ENCODE measurements around the gene DCUN1D5. TPM values are rescaled to one million over a fixed set of nuclear protein-coding genes. Genes with fewer than 3 reads are reported as not detected.

Gene DCUN1D5
- total RNA-seq, 1 experiment from 2014 or later, result 87.4 TPM

DNA sequence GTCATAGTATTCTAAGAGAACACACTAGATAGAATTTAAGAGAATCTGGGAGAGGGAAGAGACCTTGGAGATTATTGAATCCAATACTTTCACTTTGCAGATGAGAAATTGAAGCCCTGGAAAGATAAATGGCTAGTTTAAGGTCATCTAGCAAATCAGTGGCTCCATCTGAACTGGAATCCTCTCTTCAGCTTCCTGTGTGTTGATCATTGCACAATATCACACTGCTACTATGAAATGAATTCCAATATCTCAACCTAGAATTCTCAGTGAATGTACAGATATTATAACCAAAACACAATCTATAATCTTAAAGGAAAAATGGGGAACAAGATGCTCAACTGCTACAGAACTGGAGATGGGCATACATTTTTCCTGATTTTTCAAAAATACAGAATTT, 44.1 kb downstream of the DCUN1D5 start:
- intact Hi-C loops (cut with micrococcal nuclease), result no loop called here
- H3K4me1 Mint-ChIP-seq (ENCODE audit: insufficient read depth, unreplicated experiment), result no peaks in the 10 kb centered on the region
- H3K4me3 Mint-ChIP-seq (ENCODE audit: unreplicated experiment), result no peak overlapping the region
- TF ChIP-seq, protein P1, sequence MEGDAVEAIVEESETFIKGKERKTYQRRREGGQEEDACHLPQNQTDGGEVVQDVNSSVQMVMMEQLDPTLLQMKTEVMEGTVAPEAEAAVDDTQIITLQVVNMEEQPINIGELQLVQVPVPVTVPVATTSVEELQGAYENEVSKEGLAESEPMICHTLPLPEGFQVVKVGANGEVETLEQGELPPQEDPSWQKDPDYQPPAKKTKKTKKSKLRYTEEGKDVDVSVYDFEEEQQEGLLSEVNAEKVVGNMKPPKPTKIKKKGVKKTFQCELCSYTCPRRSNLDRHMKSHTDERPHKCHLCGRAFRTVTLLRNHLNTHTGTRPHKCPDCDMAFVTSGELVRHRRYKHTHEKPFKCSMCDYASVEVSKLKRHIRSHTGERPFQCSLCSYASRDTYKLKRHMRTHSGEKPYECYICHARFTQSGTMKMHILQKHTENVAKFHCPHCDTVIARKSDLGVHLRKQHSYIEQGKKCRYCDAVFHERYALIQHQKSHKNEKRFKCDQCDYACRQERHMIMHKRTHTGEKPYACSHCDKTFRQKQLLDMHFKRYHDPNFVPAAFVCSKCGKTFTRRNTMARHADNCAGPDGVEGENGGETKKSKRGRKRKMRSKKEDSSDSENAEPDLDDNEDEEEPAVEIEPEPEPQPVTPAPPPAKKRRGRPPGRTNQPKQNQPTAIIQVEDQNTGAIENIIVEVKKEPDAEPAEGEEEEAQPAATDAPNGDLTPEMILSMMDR (IDR thresholded peaks at IDR 0.05; ENCODE audit: unreplicated experiment), result no peak
- CTCF ChIA-PET, result interaction anchor here (0.5 to 2.1 kb wide), 2 partner anchors 11 to 286 kb away, joined by 3 to 7 read pairs; no protein-coding TSS in a partner anchor
- H3K27me3 Mint-ChIP-seq (ENCODE audit: insufficient read depth, unreplicated experiment), result no peaks in the 10 kb centered on the region
- no peaks in the 10 kb centered on the region for H3K36me3 Mint-ChIP-seq (ENCODE audit: insufficient read depth, unreplicated experiment)
- no TSS peak for BruUV-seq (replicated peaks)
- no peak for DNase-seq (ENCODE audit: unreplicated experiment)
- POLR2A ChIA-PET, result interaction anchor here (1.0 kb wide), 1 partner anchor 9 kb away, joined by 3 read pairs; no protein-coding TSS in a partner anchor
- H3K27ac Mint-ChIP-seq (ENCODE audit: low read depth, unreplicated experiment), result no peak overlapping the region
- no peaks in the 10 kb centered on the region for H3K9me3 Mint-ChIP-seq (ENCODE audit: unreplicated experiment)

DNA sequence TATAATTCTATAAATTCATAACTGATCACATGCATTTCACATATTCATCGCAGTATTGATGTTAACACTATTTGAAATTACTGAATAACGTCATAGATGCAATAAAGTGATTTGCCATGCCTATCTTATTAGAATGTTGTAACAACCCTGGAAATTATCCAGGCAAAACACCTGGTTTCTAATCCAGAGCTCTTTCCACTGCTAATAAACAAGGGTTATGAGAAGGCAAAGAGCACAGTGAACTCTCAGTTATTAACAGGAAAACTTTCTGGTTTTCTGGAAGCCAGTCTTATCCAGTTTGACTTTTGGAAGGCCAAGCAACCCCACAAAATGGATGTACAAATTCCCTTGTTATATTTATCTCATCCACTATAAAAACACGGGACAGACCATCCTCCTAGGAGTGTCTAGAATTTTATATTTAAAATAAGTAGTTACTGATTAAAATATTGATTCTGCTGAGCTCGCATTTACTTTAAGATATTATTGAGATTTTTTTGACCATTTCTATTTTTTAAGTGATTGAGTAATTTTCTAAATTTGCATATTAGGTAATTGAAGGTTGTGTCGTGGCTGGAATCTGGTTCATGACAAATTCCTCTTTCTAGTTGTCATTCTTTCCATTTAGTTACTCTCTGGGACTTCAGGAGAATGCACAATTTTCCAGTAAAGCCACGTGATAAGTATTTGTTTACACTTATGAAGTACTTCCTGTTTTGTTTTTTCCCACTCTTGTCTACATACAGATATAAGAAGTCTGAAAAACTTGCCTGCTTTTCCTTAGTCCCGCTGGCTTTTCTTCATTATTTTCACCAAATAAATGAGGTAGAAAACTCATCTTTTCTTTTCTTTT, 47.9 kb downstream of the DCUN1D5 start:
- intact Hi-C loops (cut with micrococcal nuclease), result no loop called here
- H3K27me3 Mint-ChIP-seq (ENCODE audit: insufficient read depth, unreplicated experiment), result no peaks in the 10 kb centered on the region
- ChIA-PET POLR2A (interaction anchor here (1.1 to 1.6 kb wide), 2 partner anchors 8 to 65 kb away, joined by 3 to 5 read pairs; partner anchors contain the start of gene DYNC2H1), CTCF (interaction anchor here (0.6 to 1.3 kb wide), 2 partner anchors 86 to 129 kb away, joined by 3 read pairs; no protein-coding TSS in a partner anchor)
- TF ChIP-seq, protein P1 (IDR thresholded peaks at IDR 0.05; ENCODE audit: unreplicated experiment), result no peak
- no peaks in the 10 kb centered on the region for H3K9me3 Mint-ChIP-seq (ENCODE audit: unreplicated experiment)
- no peaks in the 10 kb centered on the region for H3K36me3 Mint-ChIP-seq (ENCODE audit: insufficient read depth, unreplicated experiment)
- DNase-seq (ENCODE audit: unreplicated experiment), result no peak
- no peaks in the 10 kb centered on the region for H3K4me1 Mint-ChIP-seq (ENCODE audit: insufficient read depth, unreplicated experiment)
- H3K4me3 Mint-ChIP-seq (ENCODE audit: unreplicated experiment), result no peak overlapping the region
- H3K27ac Mint-ChIP-seq (ENCODE audit: low read depth, unreplicated experiment), result no peak overlapping the region
- BruUV-seq (replicated peaks), result no TSS peak

DNA sequence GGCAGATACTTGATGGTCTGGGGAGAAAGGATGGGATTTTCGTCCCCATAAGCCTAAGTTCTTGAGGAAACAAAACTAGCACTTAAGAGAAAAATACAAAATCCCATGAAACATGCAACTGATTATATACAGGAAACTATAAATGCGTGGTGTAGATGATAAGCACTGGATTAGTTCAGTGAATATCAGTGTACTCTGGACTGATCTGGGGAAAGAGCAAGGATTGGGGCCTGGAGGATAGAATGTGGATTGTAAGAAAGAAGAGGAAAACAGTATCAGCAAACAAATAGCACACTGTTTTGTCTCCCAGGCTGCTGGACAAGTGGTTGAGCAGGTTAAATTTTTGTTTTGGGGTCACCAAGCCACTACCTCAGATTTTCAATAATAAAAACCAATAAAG, 49.8 kb downstream of the DCUN1D5 start:
- DNase-seq (ENCODE audit: unreplicated experiment), result no peak
- H3K9me3 Mint-ChIP-seq (ENCODE audit: unreplicated experiment), result no peaks in the 10 kb centered on the region
- no peak overlapping the region for H3K27ac Mint-ChIP-seq (ENCODE audit: low read depth, unreplicated experiment)
- no peaks in the 10 kb centered on the region for H3K27me3 Mint-ChIP-seq (ENCODE audit: insufficient read depth, unreplicated experiment)
- no TSS peak for BruUV-seq (replicated peaks)
- no peaks in the 10 kb centered on the region for H3K4me1 Mint-ChIP-seq (ENCODE audit: insufficient read depth, unreplicated experiment)
- no peak overlapping the region for H3K4me3 Mint-ChIP-seq (ENCODE audit: unreplicated experiment)
- H3K36me3 Mint-ChIP-seq (ENCODE audit: insufficient read depth, unreplicated experiment), result no peaks in the 10 kb centered on the region
- TF ChIP-seq, protein P1 (IDR thresholded peaks at IDR 0.05; ENCODE audit: unreplicated experiment), result no peak
- ChIA-PET CTCF (no interaction called here), POLR2A (no interaction called here)
- intact Hi-C loops (cut with micrococcal nuclease), result no loop called here

DNA sequence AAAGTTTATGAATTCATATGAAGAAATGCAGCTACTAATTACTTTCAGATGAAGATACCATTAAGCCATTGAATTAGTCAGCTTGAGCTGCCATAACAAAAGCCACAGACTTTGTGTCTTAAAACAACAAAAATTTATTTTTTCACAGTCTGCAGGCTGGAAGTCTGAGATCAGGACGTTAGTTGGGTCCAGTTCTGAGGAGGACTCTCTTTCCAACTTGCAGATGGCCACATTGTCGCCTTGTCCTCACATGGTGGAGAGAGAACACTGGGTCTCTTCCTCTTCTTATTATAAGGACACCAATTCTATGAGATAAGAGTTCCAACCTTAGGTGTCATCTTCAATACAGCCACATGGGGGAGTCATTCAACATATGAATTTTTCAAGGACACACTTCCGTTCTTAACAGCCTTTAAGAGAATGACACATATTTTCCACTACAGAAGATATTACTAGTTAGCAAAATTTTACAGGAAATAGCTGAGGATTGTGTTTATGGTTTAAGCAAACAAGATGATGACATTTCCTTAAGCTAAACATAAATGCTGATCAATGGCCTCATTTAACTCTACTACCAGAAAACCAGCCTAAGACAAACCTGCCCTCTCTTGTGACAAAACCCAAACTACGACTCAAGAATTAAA, 56.0 kb downstream of the DCUN1D5 start:
- intact Hi-C loops (cut with micrococcal nuclease), result no loop called here
- no TSS peak for BruUV-seq (replicated peaks)
- H3K36me3 Mint-ChIP-seq (ENCODE audit: insufficient read depth, unreplicated experiment), result no peaks in the 10 kb centered on the region

More for the DNA sequence above, 56.0 kb downstream of the DCUN1D5 start:
- POLR2A ChIA-PET, result interaction anchor here (0.6 to 1.4 kb wide), 4 partner anchors 8 to 584 kb away, joined by 3 to 5 read pairs (median 4); no protein-coding TSS in a partner anchor
- TF ChIP-seq, protein P1 (IDR thresholded peaks at IDR 0.05; ENCODE audit: unreplicated experiment), result peak; percentile 45
- Mint-ChIP-seq H3K9me3 (ENCODE audit: unreplicated experiment) (no peaks in the 10 kb centered on the region), H3K27me3 (ENCODE audit: insufficient read depth, unreplicated experiment) (no peaks in the 10 kb centered on the region), H3K27ac (ENCODE audit: low read depth, unreplicated experiment) (no peak overlapping the region), H3K4me3 (ENCODE audit: unreplicated experiment) (no peak overlapping the region), H3K4me1 (ENCODE audit: insufficient read depth, unreplicated experiment) (no peaks in the 10 kb centered on the region)
- CTCF ChIA-PET, result interaction anchor here (0.6 to 1.9 kb wide), 18 partner anchors 9 to 406 kb away, joined by 3 to 14 read pairs (median 4); no protein-coding TSS in a partner anchor
- DNase-seq (ENCODE audit: unreplicated experiment), result peak; percentile 70
